GM19467 (cell line): ENCODE measurements around the gene PXDN.
"Not testable (repeated sequence)": the region's sequence is repeated elsewhere in the genome, so short reads cannot be mapped to it uniquely, and the experiment has no call there.

ENCODE experiments used
- ATAC-seq: cut with Tn5 transposase; IDR thresholded peaks from one replicate; pipeline ENCODE4 v1.9.1; 2021; ENCODE audit warnings: mild to moderate bottlenecking, moderate library complexity; ENCODE audit not compliant: unreplicated experiment

The PXDN gene

GRCh38 chr2:1777781-1778180 is 33.5 kb upstream of the PXDN start:
- ATAC-seq, result no peak

DNA sequence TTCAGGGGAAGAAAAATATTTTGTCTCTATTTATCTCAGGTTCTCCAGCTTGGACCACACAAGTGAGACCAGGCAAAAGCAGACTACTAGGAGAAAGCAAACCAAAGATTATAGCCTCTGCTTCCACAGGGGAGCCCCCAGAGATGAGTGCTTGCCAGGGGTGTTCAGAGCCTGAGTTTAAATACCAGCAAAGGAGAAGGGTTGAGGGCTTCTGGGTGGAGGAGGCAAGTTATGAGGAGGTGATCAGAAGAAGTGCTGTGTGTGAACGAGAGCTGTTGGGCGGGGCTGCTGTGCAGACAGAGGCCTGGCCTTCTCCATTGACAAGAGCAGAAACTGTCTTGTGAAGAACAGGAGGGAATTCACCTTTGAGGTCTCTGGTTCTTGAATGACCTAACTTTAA is 32.8 kb upstream of the PXDN start:
- no peak for ATAC-seq

DNA sequence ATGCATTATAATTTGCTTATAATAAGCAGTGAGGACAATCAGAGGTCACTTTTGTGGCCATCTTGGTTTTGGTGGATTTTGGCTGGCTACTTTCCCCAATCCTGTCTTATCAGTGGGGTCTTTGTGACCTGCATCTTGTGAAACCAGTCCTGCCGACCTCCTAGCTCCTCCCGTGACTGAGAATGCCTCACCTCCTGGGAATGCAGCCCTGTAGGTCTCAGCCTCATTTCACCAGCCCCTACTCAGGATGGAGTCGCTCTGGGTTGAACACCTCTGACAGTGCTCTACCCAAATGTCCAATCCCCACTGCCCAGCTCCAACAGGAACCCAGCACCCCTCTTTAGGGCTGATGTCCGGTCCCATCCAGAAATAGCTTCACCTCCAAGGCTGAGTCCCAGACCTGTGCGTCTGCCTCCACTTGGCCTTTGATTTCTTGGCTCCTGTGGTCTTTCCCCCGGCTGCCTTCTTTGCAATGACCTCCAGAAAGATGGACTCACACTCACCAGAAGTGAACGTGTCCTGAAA is 31.3 kb upstream of the PXDN start:
- no peak for ATAC-seq

DNA sequence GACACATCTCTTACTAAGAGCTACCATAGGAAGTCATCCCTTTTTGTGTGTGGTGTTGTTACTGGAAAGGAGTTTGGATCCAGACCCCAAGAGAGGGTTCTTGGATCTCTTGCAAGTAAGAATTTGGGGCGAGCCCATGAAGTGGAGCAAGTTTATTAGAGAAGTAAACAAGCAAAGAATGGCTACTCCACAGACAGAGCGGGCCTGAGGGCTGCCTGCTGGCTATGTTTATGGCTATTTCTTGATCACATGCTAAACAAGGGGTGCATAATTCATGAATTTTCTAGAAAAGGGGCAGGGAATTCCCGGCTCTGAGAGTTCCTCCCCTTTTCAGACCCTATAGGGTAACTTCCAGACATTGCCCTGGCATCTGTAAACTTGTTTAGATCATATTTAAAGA is 30.6 kb upstream of the PXDN start:
- no peak for ATAC-seq

DNA sequence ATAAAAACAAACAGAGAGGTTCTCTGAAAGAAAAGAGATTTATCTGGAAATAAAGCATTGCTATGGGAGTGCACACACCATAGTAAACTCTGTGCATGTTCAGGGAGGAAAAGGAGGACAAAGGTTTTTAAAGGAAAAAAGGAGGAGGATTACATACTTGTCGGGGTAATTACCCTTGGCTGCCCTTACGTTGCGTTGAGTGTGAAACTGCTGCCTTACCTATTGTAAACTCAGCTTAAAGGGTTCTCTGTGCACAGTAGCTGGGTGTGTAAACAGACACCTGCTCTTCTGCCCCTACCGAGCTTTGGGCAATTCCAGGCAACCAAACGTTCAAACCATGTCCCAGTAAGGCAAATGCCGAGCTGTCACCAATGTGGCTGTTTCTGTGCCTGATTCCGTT is 29.6 kb upstream of the PXDN start:
- ATAC-seq, result no peak

DNA sequence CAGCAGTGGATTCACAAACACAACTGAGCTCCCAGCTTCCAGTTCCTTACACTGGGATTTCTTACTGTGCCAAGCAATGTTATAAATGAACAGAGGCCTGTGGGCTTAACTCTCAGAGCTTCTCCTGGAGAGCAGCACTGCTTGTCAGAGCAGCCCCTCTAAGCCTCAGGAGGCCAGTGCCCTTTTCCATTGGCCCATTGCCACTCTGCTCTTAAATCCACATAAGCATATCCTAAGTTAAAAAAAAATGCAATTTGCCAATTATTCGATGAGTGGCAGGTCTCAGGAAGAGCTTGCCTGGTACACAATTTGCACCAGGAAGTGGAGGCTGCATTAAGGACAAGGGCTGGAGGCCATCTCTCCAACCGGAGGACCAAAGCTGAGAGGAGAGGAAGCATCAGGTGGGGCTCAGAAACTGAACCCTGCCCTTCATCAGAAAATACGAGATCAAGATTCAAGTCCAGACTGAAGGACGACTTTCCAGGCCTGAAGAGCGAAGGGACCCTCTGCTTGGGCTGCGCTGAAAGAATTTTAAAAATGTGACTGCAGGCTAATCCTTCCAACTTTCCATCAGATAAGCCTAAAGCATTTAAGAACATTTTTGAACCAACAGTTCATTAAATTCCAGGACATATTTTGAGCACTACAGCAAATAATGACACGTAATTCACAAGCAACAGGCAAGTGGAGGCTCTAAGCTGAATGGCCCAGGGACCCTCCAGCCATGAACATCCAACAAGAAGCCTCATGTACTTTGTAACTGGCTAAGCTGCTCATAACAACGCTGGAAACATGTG is 28.4 kb upstream of the PXDN start:
- no peak for ATAC-seq

DNA sequence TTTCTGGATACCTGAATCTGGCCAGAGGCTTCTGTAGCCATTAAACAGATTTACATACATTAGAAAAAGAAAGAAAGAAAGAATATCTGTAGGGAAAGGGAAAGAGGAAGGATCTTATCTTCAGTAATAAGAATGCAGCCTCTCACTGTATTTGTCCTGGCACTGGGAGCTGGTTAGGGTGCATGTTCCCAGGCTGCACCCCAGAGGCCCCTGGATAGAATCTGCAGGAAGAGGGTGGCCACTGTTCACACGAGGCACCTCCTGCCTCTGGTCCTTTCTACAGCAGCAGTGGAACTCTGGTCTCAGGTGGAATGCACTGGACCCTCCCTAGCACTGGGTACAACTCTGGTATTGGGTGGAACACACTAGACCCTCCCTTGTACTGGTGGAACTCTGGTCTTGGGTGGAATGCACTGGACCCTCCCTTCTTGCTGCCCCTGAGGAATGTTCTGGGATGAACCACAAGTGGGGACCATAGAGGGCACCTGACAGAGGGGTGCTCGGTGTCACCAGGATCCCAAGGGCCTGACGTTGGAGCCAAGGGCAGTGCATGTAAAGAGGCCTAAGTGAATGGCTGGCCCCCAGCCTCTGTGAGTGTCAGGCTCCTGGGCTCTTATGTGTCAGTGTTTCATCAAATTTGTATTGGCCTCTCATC is 27.4 kb upstream of the PXDN start:
- ATAC-seq, result no peak

DNA sequence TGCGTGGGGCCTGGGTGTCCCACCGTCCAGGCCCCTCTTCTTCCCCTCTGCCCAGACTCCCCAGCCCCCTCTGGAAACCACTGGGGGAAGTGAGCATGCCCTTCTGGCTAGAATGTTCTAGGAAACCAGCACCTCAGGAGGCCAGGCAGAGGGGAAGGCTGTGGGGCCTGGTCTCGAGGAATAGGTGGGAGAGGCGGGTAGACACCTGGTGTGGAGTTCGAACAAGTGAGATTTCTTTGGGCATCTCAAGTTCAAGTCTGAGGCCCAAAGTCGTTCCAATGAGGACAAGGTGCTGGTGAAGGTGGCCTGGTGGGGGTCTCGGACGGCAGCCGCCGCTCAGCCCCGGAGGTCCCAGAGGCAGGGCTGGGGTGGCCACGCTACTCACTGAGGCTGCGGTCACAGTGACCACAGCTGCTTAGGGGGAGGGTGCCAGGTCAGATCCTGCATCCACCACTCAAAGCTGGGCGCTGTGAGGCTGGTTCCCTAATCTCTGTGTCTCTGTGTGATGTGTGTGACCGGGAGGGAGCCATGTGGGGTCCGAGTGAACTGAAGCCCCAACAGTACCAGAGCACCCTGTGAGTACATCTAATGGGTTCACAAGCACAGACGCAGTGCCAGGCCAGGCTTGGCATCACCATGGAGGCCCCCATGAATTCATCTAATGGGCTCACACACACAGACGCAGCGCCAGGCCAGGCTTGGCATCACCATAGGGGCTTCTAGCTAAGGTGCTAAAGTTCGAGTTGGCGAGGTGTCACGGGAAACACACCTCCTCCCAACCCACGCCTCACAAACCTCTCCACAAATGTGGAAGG is 26.5 kb upstream of the PXDN start:
- ATAC-seq, result no peak

DNA sequence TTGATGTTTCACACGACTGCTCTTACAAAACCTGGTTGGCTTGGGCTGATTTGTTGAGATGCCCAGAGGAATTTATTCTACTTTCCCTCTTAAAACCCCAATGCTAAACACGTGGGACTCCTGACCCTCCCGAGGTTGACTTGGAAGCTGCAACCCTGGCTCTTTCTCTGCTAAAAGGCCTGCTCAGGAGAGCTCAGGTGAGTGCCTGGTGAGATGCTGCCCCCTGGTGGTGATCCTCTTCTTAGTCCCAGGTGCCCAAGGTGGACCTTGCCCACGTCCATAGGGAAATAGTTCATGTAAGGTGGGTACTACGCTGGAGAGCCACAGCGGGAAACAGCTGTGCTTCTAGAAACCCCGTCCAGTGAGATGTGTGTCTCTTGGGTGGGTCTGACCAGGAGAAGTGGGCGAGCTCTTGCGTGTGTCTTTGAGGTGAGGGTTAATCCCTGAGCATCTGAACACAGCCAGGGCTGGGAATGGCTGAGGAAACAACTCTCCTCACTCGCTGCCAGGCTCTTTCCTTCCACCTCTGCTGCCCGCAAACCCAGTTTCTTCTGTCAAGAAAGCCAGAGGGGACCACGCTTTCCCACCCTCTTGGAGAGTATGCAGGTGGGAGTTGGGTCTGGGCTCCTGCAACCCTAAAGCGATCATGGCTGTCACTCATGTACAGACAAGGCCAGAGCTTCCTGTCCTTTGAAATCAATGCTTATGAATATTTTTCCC is 25.5 kb upstream of the PXDN start:
- ATAC-seq, result no peak

DNA sequence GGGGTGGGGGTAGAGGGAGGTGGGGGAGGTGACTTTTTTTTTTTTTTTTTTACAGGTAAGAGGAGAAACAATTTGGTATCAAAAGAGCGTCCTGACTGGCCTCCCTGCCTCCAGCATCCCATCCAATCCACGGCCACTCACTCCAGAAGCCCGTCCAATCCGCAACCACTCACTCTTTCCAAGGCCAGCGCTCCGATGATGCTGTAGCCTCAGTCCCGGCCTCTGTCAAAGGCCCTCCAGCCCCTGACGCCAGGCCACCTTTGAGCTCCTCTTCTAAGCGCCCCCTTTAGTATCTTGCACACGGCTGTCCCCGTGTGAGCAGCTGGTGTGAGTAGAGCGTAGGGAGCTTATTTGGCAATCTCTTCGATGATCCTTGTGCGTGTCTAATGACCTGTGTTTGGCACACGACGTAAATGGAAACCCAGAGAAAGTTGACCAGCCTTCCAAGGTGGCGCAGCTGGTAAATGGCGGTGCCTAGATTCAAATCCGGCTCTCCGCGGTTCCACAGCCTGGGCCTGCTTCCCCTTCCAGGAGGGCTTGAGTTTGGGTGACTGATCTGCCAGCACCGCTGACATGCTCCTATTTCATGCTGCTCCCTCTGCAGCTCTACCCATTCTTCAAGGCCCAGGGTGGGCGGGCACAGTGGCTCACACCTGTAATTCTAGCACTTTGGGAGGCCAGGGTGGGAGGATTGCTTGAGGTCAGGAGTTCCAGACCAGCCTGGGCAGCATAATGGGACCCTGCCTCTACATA is 23.8 kb upstream of the PXDN start:
- no peak for ATAC-seq

DNA sequence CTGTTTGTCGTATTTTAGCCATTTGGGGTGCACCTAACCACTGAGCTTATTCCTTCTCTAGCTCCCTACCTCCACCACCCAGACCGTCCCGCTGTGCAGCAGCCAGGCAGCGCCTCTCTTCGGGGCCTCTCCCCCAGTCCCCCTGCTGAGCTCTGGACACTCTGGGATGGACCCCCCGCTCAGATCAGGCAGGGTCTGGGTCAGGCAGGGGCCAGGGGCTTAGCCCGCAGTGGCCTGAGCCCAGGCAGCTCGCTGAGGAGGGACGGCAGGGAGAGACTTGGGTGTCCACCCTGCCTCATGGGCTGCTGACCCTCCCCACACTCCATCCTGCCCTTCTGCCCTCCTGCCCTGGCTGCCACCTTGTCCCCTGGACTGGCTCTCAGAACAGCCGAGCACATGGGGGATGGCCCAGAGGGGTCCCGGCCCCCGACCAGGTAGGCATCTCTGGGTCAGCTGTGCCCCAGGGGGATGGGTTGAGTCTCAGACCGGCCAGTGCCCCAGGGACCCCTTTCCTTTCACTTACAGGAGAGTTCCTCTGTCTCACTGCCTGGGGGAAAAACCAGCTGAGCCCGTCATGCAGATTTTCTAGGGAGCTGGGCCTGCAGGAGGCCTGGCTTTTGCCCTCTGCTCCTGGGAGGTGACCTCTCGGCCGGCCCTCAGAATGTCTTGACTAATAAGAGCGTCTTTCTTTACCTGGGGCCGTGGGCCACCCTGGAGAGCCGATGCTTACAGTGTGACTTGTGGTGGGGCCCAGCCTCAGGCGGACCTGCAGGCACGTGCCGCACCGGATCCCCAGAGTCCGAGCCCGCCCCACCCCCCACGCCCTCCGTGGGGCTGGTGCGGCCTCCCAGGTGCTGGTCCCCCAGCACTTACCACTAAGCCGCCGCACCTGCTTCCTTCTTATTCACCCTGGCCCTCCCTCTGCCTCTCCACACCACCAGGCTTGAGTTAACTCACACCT is 22.8 kb upstream of the PXDN start:
- ATAC-seq, result no peak

DNA sequence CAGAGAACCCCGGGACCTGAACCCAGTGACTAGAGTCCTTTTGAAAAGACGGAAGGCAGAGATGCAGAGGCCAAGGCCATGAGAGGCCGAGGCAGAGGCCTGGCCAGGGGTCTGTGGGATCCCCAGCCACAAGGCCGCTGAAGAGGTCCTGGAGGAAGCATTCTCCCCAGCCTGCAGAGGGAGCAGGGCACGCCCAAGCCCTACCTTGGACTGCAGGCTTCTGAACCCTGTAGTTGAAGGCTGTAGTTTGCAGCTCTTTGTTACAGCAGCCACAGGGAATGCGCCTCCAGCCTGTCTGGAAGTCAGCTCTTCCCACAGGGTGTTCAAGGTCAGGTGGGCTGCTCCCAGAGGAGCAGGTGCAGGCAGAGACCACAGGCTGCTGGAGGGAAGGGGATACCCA is 22.1 kb upstream of the PXDN start:
- ATAC-seq, result no peak

- ATAC-seq, result not testable (repeated sequence)
Observed at GRCh38 chr2:1765201-1765600, 20.9 kb upstream of the PXDN start.

GRCh38 chr2:1759611-1759930 is 15.3 kb upstream of the PXDN start:
- ATAC-seq, result no peak

DNA sequence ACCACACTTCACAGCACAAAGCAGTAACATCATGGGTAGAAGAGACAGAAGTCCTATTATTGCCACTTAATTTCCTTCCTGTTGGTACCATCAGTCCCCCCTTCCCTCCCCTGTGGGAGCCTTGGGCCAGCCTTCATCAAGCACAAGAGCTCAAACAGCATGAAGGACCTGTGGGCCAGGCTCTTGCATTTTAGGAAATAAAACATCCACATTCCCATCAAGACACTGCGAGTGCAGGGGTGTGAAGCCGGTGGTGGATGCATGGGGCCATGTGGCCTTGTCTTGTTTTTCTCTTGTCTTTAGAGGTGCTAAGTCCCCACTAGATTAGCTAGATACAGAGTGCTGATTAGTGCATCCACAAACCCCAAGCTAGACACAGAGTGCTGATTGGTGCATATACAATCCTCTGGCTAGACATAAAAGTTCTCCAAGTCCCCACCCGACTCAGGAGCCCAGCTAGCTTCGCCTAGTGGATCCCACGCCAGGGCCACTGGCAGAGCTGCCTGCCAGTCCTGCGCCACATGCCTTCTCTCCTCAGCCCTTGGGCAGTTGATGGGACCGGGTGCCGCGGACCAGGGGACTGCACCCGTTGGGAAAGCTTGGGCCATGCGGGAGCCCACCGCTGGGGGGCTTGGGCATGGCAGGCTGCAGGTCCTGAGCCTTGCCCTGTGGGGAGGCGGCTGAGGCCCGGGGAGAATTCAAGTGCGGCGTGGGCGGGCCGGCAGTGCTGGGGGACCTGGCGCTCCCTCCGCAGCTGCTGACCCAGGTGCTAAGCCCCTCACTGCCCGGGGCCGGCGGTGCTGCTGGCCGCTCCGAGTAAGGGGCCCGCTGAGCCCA is 14.7 kb upstream of the PXDN start:
- no peak for ATAC-seq

DNA sequence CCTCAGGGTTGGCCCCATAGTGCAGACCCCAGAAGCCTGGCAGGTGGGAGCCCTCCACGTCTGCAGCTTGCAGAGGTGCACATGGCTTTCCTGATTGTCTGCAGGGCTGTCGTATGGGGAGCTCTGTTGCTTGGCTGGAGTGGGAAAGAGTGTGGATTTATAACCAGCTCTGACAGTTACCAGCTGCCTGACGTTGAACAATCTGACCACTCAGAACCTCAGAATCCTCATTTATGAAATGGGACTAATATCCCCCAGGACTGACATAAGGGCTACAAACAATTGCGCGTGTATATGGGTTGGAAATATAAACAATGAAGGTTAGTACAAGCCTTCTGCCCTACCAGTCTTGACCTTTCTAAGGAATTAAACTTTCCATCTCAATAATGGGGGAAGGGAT is 13.9 kb upstream of the PXDN start:
- no peak for ATAC-seq

DNA sequence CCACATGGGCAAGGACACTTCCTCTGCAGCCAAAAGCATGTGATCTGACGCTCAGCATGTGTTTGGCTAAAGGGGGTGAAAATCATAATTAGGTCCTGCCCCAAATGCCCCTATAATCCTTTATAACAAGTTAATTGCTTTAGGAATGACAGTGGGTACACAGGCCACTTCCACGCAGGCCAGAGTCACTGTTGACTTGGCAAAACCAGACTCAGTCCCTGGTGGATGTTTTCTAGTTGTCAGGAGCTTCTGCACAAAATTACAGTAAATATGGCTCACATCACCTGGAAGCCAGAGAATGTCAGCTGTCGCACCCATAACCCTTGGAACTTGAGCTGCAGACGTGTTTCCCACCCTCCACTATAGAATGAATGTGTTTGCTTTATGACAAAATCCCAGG is 13.3 kb upstream of the PXDN start:
- no peak for ATAC-seq

GRCh38 chr2:1757146-1757545 is 12.8 kb upstream of the PXDN start:
- not testable (repeated sequence) for ATAC-seq
